Effector CD4-positive, alpha-beta T cell (primary cell): ENCODE results near the gene CRYGB. TPM values are rescaled to one million over a fixed set of nuclear protein-coding genes. Genes with fewer than 3 reads are reported as not detected.

Experiments used
- DNase-seq: peaks from one replicate; pipeline ENCODE4 v3.0.0-alpha.2; 2020
- total RNA-seq: gene quantifications from one replicate; lab custom pipeline; 2026; lab: John Stamatoyannopoulos, UW

The CRYGB gene, protein sequence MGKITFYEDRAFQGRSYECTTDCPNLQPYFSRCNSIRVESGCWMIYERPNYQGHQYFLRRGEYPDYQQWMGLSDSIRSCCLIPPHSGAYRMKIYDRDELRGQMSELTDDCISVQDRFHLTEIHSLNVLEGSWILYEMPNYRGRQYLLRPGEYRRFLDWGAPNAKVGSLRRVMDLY
- not detected for total RNA-seq

GRCh38 chr2:208146006-208146405 lies at the start of gene CRYGB:
Gene CRYGB (minus strand): TSS chr2:208146158. CDS start chr2:208146120, 38 bp downstream.
- no peak for DNase-seq

GRCh38 chr2:208195531-208195930 lies 49.6 kb upstream of the CRYGB start:
- DNase-seq: no peak

DNA sequence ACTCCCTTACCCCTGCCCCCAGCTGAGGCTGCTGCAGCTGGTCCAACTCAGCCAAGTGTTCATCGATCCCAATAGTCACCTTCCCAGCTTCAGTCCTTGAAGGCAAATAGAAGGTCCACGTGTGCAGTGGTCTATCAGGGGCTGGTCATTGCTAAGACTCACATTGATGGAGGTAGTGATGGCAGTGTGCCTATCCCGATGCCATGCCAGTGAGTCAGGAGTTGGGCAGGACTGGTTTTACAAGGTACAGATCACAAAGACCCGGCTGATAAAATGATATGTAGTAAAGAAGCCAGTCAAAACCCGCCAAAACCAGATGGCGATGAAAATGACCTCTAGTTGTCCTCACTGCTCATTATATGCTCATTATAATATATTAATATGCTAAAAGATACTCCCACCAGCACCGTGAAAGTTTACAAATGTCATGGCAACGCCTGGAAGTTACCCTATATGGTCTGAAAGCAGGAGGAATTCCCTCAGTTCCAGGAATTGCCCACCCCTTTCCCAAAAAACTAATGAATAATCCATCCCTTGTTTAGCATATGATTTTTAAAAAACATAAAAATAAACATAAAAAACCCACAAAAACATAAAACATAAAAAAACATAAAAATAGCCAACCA lies 46.8 kb upstream of the CRYGB start:
- no peak for DNase-seq

DNA sequence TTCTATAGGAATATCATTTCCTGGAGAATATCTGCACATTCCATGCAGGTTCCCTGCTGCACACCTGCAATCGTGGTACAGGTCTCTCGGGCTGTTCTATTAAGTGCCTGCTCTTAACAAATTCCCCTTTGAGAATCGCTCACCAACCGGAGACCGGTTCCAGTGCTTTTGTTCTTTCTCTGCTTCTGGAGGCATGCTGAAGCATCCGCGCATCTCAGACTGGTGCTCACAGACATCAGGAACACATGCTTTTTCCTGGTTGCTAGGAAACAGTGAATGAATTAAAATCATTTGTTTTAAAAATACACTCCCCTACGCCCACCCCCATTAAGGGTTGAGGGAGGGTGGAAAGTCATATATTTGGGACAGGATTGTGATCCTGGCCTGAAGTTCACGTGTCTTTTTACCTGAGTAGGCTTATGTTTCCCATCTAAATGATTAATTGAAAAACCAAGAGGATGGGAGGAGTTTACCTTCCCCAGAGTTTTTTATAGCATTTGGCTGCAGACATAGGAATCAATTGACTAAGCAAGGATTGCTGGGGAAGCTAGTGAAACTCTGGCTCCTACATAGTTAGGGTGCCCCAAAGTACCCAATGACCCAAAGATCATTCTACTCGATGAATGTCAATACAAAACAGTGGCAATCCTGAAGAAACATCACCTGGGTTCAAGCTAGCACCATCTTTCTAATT lies 44.0 kb upstream of the CRYGB start, which contains the start of gene C2orf80:
Gene C2orf80, minus strand, starts transcription at position 221 of the 694 bp plus-strand sequence. CDS start 3,044 bp downstream, outside the sequence.
- no peak for DNase-seq

GRCh38 chr2:208189069-208189809 lies 43.3 kb upstream of the CRYGB start:
- DNase-seq: no peak

DNA sequence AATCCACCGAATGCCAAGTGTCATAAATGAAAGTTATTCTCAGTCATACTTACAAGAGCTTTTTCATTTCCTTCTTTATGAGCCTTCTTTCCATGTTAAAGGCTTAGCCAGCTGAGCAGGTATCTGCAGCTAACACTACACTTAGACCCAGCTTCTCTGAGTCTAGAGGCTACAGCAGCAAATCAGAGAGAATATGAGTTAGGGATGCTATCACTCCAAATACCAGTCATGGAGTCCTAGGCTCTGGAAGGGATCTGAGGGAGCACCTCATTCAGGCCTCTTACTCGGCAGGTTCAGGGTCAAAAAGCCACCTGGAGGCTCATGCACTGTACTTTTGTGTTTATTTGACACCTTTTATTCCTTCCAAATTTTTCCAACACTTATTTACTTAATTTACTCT lies 40.9 kb upstream of the CRYGB start:
- DNase-seq: no peak

DNA sequence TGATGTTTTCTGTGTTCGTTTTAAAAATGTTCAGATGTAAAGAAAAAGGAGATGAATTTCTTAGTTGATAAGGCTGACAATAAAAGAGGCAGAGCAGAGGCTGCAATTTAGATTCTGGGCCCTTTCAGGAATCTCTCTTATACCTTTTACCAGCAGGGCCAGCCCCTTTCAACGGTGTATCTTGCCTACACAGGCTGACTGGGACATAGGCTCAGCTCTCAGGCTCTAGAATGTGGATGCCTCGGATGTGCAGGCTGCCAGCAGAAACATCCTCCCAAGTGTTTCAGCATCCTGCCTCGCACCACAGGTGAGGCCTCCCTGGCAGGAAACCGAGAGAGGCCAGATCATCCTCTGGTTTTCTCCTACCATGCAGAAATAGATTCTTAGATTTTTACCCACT lies 40.5 kb upstream of the CRYGB start:
- DNase-seq: no peak

DNA sequence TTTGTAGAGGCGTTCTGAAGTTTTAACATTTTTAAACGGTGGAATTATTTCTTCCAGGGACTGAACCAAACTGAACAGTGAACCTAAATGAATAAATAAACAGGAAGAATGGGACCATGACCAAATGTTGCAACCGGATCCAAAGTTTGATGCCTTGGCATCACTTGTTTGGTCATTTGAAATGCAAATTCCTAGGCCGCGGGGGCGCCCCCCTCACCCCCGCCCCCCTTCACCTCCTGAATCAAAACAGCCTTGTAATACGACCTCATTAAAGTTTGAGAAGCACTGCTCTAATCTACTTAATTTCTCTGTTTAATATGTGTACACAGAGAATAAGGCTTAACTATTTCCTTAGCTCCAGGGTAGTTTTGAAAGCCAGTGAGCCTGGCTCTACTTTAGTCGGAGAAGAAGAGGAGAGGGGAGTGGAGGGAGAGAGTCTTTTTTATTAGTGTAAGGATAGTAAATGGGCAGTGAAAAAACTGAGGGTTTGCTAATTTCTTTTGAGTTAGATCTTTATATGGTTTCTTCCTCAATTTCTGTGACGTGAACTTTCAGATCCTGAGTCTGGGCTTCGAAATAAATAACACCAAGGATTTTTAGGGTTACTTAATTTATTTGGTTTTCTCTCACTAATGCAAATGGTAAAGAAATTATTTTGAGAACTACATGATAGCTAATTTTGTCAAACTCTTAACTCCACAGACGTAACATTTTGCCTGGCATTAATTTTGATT lies 38.2 kb upstream of the CRYGB start:
- no peak for DNase-seq

- no peak for DNase-seq
Measured at GRCh38 chr2:208183526-208183925, 37.6 kb upstream of the CRYGB start.

DNA sequence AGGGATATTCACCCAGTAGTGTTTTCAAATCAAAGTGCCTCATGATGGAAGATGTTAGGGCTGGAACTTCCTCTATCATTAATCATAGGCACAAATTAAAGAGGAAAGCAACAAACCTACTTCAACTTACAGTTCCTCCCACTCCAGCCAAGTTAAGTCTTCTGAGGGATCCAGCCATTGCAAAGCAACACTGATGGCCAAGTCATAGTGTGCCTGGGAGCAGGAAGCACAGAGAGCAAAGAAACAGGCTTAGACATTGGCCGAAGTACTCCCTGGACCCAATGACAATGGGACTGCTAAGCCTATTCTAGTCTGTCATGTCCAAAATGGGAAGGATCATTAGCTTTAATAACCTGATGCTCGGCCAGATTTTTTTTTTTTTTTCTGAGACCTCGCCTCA lies 36.9 kb upstream of the CRYGB start:
- no peak for DNase-seq

- no peak for DNase-seq
Measured at GRCh38 chr2:208179028-208179609, 33.2 kb upstream of the CRYGB start.

GRCh38 chr2:208175840-208176153 lies 29.8 kb upstream of the CRYGB start:
- DNase-seq: no peak

DNA sequence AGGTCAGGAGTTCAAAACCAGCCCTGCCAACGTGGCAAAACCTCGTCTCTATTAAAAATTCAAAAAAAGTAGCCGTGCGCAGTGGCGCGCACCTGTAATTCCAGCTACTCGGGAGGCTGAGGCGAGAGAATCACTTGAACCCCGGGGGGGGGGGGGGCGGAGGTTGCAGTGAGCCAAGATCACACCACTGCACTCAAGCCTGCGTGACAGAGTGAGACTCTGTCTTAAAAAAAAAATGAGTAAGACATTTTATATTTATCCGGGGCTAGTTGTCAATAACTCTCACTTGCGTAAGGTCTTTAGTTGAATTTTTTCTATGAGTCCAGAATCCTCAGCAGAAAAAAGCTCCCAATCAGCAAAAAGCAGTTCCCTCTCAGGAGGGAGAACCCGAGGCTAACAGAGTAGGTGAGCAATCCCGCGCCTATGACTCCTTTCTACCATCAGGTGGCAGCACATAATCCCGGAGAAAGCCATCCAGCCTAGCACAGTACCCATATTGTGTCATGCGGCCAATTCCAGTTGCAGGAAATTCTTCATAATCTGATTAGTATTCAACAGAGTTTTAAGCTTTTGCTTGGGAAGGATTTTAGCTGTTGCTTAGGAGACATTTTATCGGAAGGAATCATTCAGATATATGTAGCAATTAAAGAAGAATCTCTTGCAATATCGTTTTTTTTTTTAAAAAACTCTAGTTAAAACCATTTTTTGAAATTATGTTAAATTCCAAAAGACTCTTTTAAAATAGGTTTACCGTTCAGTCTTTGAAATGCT lies 29.3 kb upstream of the CRYGB start:
- peak; percentile 33 for DNase-seq

DNA sequence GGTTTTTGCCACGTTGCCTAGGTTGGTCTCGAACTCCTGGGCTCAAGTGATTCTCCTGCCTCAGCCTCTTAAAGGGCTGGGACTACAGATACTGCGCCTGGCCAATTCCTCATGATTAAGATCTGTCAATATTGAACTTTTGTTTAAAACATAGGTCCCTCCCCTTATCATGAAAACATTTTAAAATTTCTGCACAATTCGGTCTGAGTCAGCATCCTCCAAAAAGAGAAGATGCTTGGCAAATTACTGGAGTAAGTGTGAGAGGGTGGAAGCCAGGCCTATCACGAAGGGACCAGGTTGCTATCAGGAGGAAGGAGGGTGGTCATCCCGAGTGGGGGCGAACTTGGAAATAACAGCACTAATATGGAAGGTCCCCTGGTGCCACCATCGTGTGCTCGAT lies 28.2 kb upstream of the CRYGB start:
- no peak for DNase-seq

DNA sequence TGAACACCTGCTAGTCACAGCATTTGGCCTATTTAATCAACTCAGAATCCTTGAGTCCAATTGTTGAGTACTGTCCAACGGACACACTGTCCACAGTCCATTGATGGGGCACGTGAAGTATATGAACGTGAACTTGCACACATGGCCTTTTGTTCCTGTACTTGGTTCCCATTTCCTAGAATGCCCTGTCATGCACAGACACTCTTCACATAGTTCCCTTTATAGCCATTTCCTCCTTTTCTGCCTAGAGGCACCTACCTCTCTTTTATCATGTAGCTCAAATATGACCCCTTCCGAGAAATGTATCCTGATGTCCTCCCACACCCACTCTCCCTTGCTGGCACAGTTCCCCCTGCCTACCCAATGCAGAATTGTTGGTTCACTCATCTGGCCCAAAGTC lies 26.2 kb upstream of the CRYGB start:
- no peak for DNase-seq

DNA sequence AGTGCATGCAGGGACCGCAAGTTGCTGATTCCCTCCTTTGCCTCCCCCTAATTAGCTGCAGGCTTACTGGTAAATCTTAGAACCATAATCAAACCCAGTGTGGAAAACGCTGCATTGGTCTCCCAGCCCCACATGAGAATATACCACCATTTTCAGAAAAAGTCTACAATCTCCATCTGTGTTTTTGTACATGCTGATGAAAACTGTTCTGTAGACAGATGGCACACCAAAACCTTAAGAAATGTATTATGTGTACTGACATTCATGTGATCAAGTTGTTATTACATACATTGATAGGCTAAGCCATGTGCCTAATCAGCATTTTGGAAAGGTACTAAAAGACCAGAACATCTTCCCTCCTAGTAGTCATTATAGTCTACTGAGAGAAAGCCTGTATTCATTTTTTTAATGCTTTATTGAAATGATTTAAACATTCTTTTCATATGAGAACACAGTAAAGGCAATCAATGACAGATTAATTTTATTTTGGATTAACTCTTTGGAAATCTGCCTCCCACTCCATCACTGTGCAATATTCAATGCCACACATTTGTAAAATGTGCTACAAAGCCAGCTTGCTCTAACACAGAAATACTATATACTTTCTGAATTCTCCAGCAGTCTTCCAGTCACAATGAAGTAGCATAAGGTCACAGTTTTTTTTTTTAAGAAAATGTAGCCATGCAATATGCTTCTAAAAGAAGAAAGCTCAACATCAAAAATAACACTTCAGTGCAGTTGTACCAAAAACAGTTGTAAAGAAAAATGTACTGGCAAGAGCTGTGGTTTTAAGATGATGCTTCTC lies 19.2 kb upstream of the CRYGB start:
- no peak for DNase-seq

- no peak for DNase-seq
Measured at GRCh38 chr2:208163489-208163888, 17.5 kb upstream of the CRYGB start, which contains the start of gene CRYGA. Gene CRYGA (minus strand): TSS chr2:208163589. CDS start chr2:208163556, 33 bp downstream.

DNA sequence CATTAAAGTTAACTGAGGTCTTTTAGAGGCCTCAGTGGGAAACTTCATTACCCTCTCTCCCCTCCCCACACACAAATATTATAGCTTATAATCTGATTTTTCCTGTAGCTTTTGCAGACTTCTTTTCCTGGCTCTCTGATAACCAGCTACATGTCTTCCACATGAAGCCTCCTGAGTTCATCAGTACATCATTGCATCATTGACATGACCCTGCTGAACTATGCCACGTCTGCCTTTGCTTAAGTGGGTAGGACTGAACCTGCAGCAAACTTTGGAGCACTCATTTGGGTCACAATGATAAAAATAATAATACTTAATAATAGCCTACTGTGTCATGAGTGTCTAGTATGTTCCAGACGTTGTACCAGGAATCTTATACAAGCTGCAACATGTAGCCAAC lies 10.5 kb upstream of the CRYGB start:
- no peak for DNase-seq

DNA sequence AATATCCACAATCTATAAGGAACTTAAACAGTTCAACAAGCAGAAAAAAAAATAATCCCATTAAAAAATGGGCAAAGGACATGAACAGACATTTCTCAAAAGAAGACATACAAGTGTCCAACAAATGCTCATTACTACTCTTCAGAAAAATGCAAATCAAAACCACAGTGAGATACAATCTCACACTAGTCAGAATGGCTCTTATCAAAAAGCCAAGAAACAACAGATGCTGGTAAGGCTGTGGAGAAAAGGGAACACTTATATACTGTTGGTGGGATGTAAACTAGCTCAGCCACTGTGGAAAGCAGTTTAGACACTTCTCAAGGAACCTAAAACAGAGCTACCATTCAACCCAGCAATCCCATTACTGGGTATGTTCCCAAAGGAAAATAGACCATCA lies 7.2 kb upstream of the CRYGB start:
- no peak for DNase-seq

GRCh38 chr2:208150956-208151355 lies 5.0 kb upstream of the CRYGB start:
- no peak for DNase-seq

- DNase-seq: no peak
Measured at GRCh38 chr2:208150094-208150493, 4.1 kb upstream of the CRYGB start.
